ENCODE measurements around the gene PTPRS.

The PTPRS gene

DNA sequence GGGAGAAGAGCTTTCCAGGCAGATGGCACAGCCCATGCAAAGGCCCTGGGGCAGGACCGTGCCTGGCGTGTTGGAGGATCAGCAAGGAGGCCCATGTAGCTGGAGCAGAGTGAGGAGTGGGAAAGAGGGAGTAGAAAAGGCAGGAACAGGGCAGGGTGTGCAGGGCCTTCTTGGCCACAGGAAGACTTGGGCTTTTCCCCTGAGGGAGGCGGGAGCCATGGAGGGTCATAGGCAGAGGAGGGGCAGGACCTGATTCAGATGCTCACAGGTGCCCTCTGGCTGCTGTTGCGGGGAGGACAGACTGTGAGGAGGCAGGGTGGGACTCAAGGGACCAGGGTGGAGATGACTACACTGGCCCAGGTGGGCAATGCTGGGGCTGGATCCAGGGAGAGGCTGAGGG, 13.8 kb upstream of the PTPRS start:
- DNase-seq, result no peak

GRCh38 chr19:5352229-5352763, 11.7 kb upstream of the PTPRS start:
- peak; percentile 19 for DNase-seq

DNA sequence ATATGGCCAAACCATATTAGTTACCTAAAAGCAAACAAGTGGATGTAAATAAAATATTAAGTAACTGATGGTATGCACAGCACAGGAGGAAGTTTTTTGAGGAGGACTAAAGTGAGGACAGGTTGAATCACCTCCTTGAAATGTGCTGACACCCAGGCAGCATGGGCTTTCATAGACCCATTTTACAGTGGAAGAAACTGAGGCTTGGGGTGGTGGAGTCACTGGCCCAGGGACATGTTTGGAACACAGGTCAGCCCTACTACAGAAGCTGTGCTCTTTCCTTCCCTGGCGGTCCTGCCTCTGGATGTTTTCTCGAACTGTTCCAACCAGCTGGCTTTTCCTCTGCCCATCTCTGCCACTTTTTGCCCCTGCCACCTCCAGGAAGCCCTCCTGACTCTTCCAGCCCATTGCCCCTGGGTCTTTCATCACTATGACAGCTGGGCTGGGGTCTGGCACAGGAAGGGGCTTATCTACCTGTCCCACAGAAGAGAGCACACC, 11.2 kb upstream of the PTPRS start:
- no peak for DNase-seq

GRCh38 chr19:5349041-5349440, 8.4 kb upstream of the PTPRS start:
- DNase-seq, result peak; percentile 57

DNA sequence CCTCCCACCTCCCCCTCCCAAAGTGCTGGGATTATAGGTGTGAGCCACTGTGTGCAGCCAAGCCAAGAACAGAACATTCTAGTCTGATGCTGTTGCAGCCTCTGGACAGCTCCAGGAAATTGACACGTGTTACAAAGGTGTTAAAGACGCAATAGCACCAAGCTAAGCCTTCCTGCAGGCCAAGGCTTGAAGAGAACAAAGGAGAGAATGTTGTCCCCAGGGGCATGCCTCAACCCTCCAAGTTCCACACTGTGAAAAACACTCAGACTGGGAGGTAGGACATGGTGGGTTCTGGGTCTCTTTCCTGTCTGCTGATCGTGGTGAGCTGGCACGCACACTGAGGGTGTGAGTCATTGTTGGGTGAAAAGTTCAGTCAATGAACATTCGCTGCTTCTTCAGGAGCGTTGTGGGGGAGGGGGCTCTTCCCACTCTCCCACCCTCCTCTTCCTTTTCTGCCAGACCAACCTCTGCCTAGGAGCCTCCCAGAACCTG, 5.3 kb upstream of the PTPRS start:
- DNase-seq, result no peak

GRCh38 chr19:5343848-5344247, 3.2 kb upstream of the PTPRS start:
- DNase-seq, result peak; percentile 29

- DNase-seq, result no peak
Measured at GRCh38 chr19:5342573-5343201, 2.1 kb upstream of the PTPRS start.

GRCh38 chr19:5341981-5342380, 1.4 kb upstream of the PTPRS start:
- no peak for DNase-seq

DNA sequence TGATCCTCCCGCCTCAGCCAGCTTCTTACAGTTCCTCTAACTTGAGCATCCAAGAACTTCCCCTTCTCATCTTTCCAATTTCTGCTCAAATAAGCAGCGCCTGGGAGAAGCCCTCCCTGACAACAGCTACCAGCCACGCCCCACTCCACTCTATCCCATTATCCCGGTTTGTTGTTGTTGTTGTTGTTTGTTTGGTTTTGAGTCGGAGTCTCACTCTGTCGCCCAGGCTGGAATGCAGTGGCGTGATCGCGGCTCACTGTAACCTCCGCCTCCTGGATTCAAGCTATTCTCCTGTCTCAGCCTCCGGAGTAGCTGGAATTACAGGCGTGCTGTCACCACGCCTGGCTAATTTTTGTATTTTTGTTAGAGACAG, 822 bp upstream of the PTPRS start:
- DNase-seq, result no peak

DNA sequence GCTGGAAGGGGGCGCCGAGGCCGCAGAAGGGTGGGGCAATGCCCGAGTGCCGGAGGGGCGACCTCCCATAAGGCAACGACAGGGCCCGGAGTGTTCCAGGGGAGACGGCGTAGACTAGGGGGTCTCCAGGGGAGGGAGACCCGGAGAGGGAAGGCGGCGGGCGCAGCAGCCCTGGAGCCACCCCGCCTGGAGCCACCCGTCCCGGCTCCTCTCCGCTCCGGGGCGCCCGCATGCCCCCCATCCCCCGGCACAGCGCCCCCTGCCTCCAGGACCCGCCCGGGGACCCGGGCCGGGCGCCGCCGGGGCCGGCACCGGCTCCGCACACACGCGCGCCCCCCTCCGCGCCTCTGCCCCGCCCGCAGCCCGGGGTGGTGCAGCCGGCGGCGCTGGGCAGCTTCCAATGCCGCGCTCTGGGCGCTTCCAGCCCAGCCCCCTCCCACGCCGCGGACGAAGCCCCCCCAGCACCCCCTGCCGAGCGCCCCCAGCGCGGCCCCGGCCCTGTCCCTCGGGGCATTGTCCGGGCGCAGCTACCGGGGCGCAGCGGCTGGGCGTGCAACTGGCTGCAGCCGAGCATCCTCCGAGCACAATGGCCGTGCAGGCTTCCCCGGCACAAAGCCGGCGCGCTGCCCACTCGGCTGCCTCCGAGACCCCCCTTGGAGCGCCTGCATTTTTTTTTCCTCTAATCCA, 519 bp downstream of the PTPRS start:
- no peak for DNase-seq

DNA sequence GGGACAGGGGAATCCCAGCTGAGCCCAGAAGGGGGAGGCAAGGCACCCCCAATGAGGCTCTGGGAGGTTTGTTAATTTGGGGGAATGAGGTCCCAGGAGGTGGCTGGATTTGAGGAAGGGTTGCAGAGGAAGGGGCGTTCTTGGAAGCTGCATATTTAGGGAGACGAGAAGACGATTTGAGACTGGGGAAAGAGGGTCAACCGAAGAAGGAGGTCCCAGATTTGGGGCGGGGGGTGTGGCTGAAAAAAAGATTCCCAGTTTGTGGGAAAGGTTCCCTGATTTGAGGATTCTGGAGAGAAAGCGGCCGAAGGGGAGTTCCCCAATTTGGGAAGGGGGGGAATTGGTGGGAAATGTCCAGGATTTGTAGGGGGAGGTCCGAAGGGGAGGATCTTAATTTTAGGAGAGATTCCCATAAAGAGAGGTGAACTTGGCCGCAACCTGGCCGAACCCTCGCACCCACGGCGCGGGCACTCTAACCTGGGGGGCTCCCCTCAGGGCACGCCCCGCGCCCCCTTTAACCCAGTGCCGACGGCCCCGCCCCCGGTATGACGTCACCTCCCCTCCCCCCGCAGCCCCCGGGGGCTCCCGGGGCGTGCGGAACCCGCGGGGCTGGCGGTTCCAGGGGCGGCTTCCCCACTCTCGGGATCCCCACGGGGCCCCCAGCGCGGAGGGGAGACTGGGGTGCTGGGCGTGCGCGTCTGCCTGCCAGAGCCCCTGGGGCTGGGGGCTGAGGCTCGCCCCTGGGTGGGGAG, 1.2 kb downstream of the PTPRS start:
- DNase-seq, result no peak

DNA sequence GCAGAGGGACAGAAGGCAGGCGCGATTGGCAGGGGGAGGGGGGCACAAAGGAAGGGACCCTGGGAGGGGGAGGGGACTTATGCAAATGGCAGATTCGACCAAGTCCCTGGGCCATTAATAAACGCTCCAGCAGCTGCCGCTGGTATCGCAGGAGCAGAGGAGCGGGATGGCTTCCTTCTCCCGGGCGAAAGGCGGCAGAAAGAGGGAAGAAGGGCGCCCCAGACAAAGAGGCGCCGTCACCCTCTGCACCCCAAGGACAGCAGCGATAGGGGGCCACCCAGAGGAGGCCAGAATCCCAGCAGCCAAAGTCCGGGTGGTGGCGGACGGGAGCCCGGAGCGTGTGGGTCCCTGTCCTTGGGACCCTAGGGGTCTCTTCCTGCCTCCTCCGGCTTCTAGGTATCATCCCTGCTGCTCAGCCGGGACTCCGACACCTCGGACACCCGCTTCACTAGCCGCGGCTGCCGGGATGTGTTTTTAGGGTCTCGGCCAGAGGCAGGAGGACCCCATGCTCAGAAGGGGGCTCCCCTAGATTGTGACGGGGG, 1.9 kb downstream of the PTPRS start:
- DNase-seq, result peak; percentile 48

DNA sequence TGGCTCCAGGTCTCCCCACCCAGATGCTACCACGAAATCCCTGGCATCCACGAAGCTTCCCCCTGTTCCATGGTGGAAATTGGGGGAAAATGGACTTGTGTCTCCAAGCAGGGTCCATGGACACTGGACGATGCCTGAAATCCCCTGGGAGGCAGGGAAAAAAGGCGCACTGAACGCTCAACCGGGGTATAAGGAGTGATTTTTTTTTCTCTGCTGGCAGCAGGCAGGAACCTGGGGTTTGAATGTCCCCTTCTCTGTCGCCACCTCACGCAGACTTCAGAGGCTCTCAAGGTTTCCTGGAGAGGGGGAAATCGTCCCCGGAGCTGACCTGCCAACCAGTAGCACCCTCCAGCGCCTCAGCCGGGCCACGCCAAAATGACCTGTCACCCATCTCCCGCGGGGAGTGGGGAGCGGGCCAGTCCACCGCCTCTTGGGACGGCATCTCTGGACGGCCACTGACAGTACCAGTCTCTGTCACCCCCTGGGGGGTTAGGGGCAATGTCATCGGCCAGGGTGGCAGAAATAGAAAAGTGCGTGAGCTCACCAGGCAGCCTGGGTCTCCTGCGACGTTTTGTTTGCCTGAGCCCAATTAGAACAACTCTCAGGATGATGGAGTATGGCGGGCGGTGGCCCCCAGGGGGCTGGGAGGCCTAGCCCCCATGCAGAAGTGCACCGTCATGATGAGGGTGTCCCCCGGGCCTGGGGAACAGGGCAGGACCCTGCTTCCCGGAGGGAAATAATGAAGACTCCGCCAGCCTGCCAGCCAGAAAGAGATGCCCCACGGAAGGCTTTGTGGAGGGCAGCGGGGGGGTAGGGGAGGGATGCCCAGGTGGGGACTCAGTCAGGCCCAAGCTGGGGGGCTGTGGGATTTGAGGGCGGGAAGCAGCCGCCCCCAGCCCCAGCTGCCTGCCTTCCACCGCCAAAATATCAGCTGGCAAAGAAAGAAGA, 2.6 kb downstream of the PTPRS start:
- DNase-seq, result no peak

DNA sequence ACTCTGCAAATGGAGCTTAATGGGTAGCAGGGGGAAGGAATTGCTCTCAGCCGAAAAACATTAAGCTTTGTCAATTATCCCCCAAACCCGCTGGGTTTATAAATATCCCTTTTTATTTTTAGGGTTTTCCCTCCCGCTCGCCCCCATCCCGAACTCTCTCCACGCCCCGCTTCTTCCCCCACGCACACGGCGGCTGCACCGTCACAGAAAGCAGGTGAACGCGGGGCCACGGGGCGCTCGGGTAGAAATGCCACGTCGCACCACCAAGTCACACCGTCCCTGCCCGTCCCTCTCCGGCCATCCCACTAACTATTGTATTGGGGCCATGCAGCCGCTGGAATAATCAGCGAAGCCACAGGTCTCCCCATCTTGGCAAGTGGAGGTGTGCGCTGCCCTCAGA, 3.5 kb downstream of the PTPRS start:
- no peak for DNase-seq

DNA sequence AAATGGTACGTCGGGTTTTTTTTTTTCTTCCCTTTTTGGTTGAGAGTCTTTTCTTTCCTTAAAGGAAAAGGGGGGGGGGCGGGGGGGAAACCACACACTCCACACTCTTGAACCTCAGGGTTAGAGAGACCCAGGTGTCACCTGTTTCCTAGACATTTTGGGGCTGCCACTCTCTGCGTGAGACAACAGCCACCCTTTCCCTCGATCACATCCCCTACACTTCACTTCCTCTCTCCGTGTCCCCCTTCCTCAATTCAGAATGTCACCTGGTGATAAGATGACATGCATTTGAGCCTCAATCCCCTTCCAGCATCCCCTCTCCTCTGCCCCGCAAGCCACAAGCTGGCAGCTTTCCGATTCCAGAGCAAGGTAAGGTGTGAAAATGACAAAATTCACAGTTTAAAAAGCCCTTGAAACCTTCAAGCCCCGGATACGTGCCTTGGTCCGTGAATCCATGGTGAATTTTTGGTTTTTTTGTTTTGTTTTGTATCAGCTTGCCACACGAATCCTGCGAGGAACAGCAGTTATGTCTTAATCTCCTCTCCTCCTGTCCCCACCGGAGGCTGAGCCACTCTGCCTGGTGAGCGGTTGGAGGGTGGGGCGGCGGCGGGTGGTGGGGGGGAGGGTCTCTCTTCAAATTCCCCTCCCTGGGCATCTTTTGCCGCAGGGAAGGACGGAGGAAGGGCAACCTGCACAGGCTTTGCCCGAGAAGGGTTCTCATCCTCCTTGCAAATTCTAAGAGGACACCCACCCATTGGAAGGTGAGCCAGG, 4.2 kb downstream of the PTPRS start:
- DNase-seq, result no peak

GRCh38 chr19:5335593-5335992, 5.0 kb downstream of the PTPRS start:
- no peak for DNase-seq

- no peak for DNase-seq
Measured at GRCh38 chr19:5334824-5335500, 5.7 kb downstream of the PTPRS start.

- DNase-seq, result no peak
Measured at GRCh38 chr19:5334366-5334739, 6.3 kb downstream of the PTPRS start.

DNA sequence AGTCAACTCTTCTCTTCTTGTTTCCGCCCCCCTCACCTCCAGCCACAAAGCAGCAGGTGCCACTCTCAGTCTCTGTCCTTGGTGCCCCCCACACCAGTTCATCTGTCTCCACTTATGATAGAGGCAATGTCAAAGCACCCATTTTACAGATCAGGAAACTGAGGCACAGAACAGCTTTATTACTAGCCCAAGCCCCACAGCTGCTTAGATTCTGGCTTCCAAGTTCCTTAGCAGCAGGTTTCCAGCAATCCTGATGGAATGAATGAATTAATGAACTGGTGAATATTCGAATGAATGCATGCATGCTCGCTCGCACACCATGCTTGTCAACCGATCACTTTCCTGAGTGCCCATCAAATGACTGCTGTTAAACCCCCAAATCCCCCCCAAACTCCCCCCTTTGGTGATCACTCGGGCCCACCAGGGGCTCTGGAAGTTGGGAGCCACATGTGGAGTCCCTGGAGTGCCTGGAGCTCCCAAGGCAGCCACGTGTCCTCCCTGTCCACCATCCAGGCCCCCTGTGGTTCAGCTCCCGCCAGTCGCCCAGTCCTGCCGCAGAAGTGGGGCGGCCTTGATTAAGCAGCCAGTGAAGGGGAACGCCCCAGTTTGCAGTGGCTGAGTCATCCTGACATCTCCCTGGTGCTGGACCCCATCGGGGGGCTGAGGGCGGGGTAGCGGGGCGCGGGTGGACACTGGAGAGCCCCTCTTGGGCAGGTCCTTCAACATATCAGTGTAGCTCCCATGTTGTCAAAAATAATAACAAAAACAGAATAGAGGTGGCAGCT, 6.8 kb downstream of the PTPRS start:
- no peak for DNase-seq

DNA sequence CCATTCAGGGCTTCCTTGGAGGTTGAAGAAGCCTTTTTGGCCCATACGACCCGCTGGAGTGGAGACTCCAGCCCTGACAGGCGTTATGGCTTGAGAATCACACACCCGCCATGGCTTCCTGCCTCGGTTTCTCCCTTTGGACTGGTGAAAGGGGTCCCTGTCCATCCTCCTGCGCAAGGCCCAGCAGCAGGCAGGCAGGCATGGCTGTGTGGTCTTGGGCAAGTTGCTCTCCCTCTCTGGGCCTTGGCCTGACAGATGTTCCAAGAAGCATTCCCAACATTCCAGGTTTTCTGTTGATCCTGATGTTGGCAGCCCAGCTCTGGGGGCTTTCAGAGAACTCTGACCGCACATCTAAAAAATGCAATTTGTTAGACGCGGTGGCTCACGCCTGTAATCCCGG, 8.1 kb downstream of the PTPRS start:
- no peak for DNase-seq

All from NCI-H446 treated with DMSO at 0.1 percent for 48 hours (cell line).